ENCODE results near the gene ARCN1.

The ARCN1 gene

GRCh38 chr11:118622376-118623268, 50.4 kb downstream of the ARCN1 start:
- no peak overlapping the region for H4K8ac ChIP-seq (ENCODE audit: low read depth, low read length)
- peak overlapping the region; percentile 91 for H3K9ac ChIP-seq (ENCODE audit: low read depth, low read length, poor library complexity)
- H3K14ac ChIP-seq (ENCODE audit: low read length), result no peak overlapping the region
- H2AK5ac ChIP-seq (ENCODE audit: low read depth, low read length), result peak overlapping the region; percentile 64
- H3K4me3 ChIP-seq (ENCODE audit: low read length in 2 of 2), result peak overlapping the region; percentile 80 to 81
- H3K27me3 ChIP-seq (ENCODE audit: control insufficient read depth in 3 of 3, insufficient read depth in 3 of 3, low read depth in 1 of 3, low read length in 3 of 3), result no peaks in the 10 kb centered on the region
- no peak overlapping the region for H4K91ac ChIP-seq (ENCODE audit: low read depth, low read length, poor library complexity)
- H3K27ac ChIP-seq (replicated peaks; ENCODE audit: low read length), result peak overlapping the region; percentile 83
- no peak overlapping the region for H2AFZ ChIP-seq (ENCODE audit: low read length)
- no peaks in the 10 kb centered on the region for H3K9me3 ChIP-seq (replicated peaks in 1 of 2; ENCODE audit: control insufficient read depth in 2 of 2, insufficient read depth in 1 of 2, low read depth in 1 of 2, low read length in 2 of 2)
- no peak overlapping the region for H2BK120ac ChIP-seq (ENCODE audit: low read depth, low read length)
- peak overlapping the region; percentile 60 for H2BK5ac ChIP-seq (ENCODE audit: low read length)
- H3K79me1 ChIP-seq (ENCODE audit: low read depth, low read length), result peaks cover 9% of the 10 kb centered on the region
- H3K4ac ChIP-seq (ENCODE audit: low read length), result no peak overlapping the region
- H2BK15ac ChIP-seq (ENCODE audit: low read length), result no peak overlapping the region
- no CpG with 5 or more reads among the region's 9 CpGs for WGBS, 2 donors (ENCODE audit: extremely low coverage in 2 of 2, insufficient read length in 2 of 2, insufficient replicate concordance in 1 of 2)
- peaks cover 44 to 45% of the 10 kb centered on the region in 2 donors for H3K4me1 ChIP-seq (ENCODE audit: control insufficient read depth in 2 of 2, insufficient read depth in 1 of 2, low read depth in 1 of 2, low read length in 2 of 2)
- no peak overlapping the region for H3K23ac ChIP-seq (ENCODE audit: low read depth, low read length, poor library complexity)
- H3K4me2 ChIP-seq (ENCODE audit: insufficient read depth, low read length, poor library complexity, severe bottlenecking), result peak overlapping the region; percentile 68
- H2BK12ac ChIP-seq (ENCODE audit: low read length), result no peak overlapping the region
- peak overlapping the region; percentile 91 for H3K18ac ChIP-seq (ENCODE audit: low read length)
- DNase-seq (ENCODE audit: low spot score), result no peak
- H3K36me3 ChIP-seq (replicated peaks in 1 of 2; ENCODE audit: control insufficient read depth in 2 of 2, insufficient read depth in 2 of 2, low read length in 2 of 2), result peaks cover 23 to 44% of the 10 kb centered on the region in 2 donors

GRCh38 chr11:118623269-118623655, 51.1 kb downstream of the ARCN1 start:
- no peak overlapping the region for H4K91ac ChIP-seq (ENCODE audit: low read depth, low read length, poor library complexity)
- no peak overlapping the region for H2BK12ac ChIP-seq (ENCODE audit: low read length)
- H3K27me3 ChIP-seq (ENCODE audit: control insufficient read depth in 3 of 3, insufficient read depth in 3 of 3, low read depth in 1 of 3, low read length in 3 of 3), result no peaks in the 10 kb centered on the region
- peak overlapping the region; percentile 12 for H3K4me2 ChIP-seq (ENCODE audit: insufficient read depth, low read length, poor library complexity, severe bottlenecking)
- H3K14ac ChIP-seq (ENCODE audit: low read length), result no peak overlapping the region
- no peak overlapping the region for H3K4ac ChIP-seq (ENCODE audit: low read length)
- H3K23ac ChIP-seq (ENCODE audit: low read depth, low read length, poor library complexity), result no peak overlapping the region
- H2BK5ac ChIP-seq (ENCODE audit: low read length), result no peak overlapping the region
- H3K79me1 ChIP-seq (ENCODE audit: low read depth, low read length), result peaks cover 9% of the 10 kb centered on the region
- peak overlapping the region; percentile 23 for H2BK15ac ChIP-seq (ENCODE audit: low read length)
- no peak overlapping the region for H4K8ac ChIP-seq (ENCODE audit: low read depth, low read length)
- H3K9ac ChIP-seq (ENCODE audit: low read depth, low read length, poor library complexity), result no peak overlapping the region
- H2BK120ac ChIP-seq (ENCODE audit: low read depth, low read length), result no peak overlapping the region
- H3K36me3 ChIP-seq (replicated peaks in 1 of 2; ENCODE audit: control insufficient read depth in 2 of 2, insufficient read depth in 2 of 2, low read length in 2 of 2), result peaks cover 29 to 50% of the 10 kb centered on the region in 2 donors
- no peak overlapping the region for H2AFZ ChIP-seq (ENCODE audit: low read length)
- H3K27ac ChIP-seq (replicated peaks; ENCODE audit: low read length), result no peak overlapping the region
- H3K9me3 ChIP-seq (replicated peaks in 1 of 2; ENCODE audit: control insufficient read depth in 2 of 2, insufficient read depth in 1 of 2, low read depth in 1 of 2, low read length in 2 of 2), result no peaks in the 10 kb centered on the region
- H3K4me1 ChIP-seq (ENCODE audit: control insufficient read depth in 2 of 2, insufficient read depth in 1 of 2, low read depth in 1 of 2, low read length in 2 of 2), result peaks cover 38 to 39% of the 10 kb centered on the region in 2 donors
- peak overlapping the region in 1 of 2 donors; percentile 80 for H3K4me3 ChIP-seq (ENCODE audit: low read length in 2 of 2)
- no peak for DNase-seq (ENCODE audit: low spot score)
- peak overlapping the region; percentile 1 for H2AK5ac ChIP-seq (ENCODE audit: low read depth, low read length)
- peak overlapping the region; percentile 60 for H3K18ac ChIP-seq (ENCODE audit: low read length)
- WGBS, 2 donors (ENCODE audit: extremely low coverage in 2 of 2, insufficient read length in 2 of 2, insufficient replicate concordance in 1 of 2), result no CpG with 5 or more reads among the region's 4 CpGs

GRCh38 chr11:118625036-118625690, 53.0 kb downstream of the ARCN1 start:
- Histone ChIP-seq H4K91ac (ENCODE audit: low read depth, low read length, poor library complexity) (no peak overlapping the region), H2AFZ (ENCODE audit: low read length) (no peak overlapping the region), H3K9ac (ENCODE audit: low read depth, low read length, poor library complexity) (no peak overlapping the region), H3K27me3 (ENCODE audit: control insufficient read depth in 3 of 3, insufficient read depth in 3 of 3, low read depth in 1 of 3, low read length in 3 of 3) (no peaks in the 10 kb centered on the region), H3K4me3 (ENCODE audit: low read length in 2 of 2) (no peak overlapping the region), H3K4me1 (ENCODE audit: control insufficient read depth in 2 of 2, insufficient read depth in 1 of 2, low read depth in 1 of 2, low read length in 2 of 2) (peaks cover 22 to 25% of the 10 kb centered on the region in 2 donors), H3K27ac (replicated peaks; ENCODE audit: low read length) (no peak overlapping the region), H2BK15ac (ENCODE audit: low read length) (no peak overlapping the region), H3K18ac (ENCODE audit: low read length) (no peak overlapping the region), H3K4ac (ENCODE audit: low read length) (no peak overlapping the region), H2AK5ac (ENCODE audit: low read depth, low read length) (no peak overlapping the region), H3K14ac (ENCODE audit: low read length) (no peak overlapping the region), H3K79me1 (ENCODE audit: low read depth, low read length) (peaks cover 15% of the 10 kb centered on the region), H3K23ac (ENCODE audit: low read depth, low read length, poor library complexity) (no peak overlapping the region), H2BK120ac (ENCODE audit: low read depth, low read length) (no peak overlapping the region), H3K4me2 (ENCODE audit: insufficient read depth, low read length, poor library complexity, severe bottlenecking) (no peak overlapping the region), H2BK12ac (ENCODE audit: low read length) (no peak overlapping the region), H3K9me3 (replicated peaks in 1 of 2; ENCODE audit: control insufficient read depth in 2 of 2, insufficient read depth in 1 of 2, low read depth in 1 of 2, low read length in 2 of 2) (no peaks in the 10 kb centered on the region), H2BK5ac (ENCODE audit: low read length) (peak overlapping the region; percentile 45), H4K8ac (ENCODE audit: low read depth, low read length) (no peak overlapping the region), H3K36me3 (replicated peaks in 1 of 2; ENCODE audit: control insufficient read depth in 2 of 2, insufficient read depth in 2 of 2, low read length in 2 of 2) (peaks cover 44 to 69% of the 10 kb centered on the region in 2 donors)
- WGBS, 2 donors (ENCODE audit: extremely low coverage in 2 of 2, insufficient read length in 2 of 2, insufficient replicate concordance in 1 of 2), result no CpG with 5 or more reads among the region's 6 CpGs
- DNase-seq (ENCODE audit: low spot score), result no peak

GRCh38 chr11:118625976-118626375, 53.8 kb downstream of the ARCN1 start:
- Histone ChIP-seq H2BK12ac (ENCODE audit: low read length) (no peak overlapping the region), H3K18ac (ENCODE audit: low read length) (no peak overlapping the region), H4K91ac (ENCODE audit: low read depth, low read length, poor library complexity) (no peak overlapping the region), H3K4me3 (ENCODE audit: low read length in 2 of 2) (no peak overlapping the region), H2BK5ac (ENCODE audit: low read length) (no peak overlapping the region), H3K4me1 (ENCODE audit: control insufficient read depth in 2 of 2, insufficient read depth in 1 of 2, low read depth in 1 of 2, low read length in 2 of 2) (peaks cover 14 to 19% of the 10 kb centered on the region in 2 donors), H3K9ac (ENCODE audit: low read depth, low read length, poor library complexity) (no peak overlapping the region), H4K8ac (ENCODE audit: low read depth, low read length) (no peak overlapping the region), H3K27me3 (ENCODE audit: control insufficient read depth in 3 of 3, insufficient read depth in 3 of 3, low read depth in 1 of 3, low read length in 3 of 3) (no peaks in the 10 kb centered on the region), H3K23ac (ENCODE audit: low read depth, low read length, poor library complexity) (no peak overlapping the region), H2AFZ (ENCODE audit: low read length) (no peak overlapping the region), H3K14ac (ENCODE audit: low read length) (no peak overlapping the region), H3K27ac (replicated peaks; ENCODE audit: low read length) (no peak overlapping the region), H2AK5ac (ENCODE audit: low read depth, low read length) (no peak overlapping the region), H3K9me3 (replicated peaks in 1 of 2; ENCODE audit: control insufficient read depth in 2 of 2, insufficient read depth in 1 of 2, low read depth in 1 of 2, low read length in 2 of 2) (no peaks in the 10 kb centered on the region), H3K4ac (ENCODE audit: low read length) (no peak overlapping the region), H3K36me3 (replicated peaks in 1 of 2; ENCODE audit: control insufficient read depth in 2 of 2, insufficient read depth in 2 of 2, low read length in 2 of 2) (peaks cover 51 to 77% of the 10 kb centered on the region in 2 donors), H3K4me2 (ENCODE audit: insufficient read depth, low read length, poor library complexity, severe bottlenecking) (no peak overlapping the region), H2BK120ac (ENCODE audit: low read depth, low read length) (no peak overlapping the region), H3K79me1 (ENCODE audit: low read depth, low read length) (peaks cover 16% of the 10 kb centered on the region), H2BK15ac (ENCODE audit: low read length) (no peak overlapping the region)
- WGBS, 2 donors (ENCODE audit: extremely low coverage in 2 of 2, insufficient read length in 2 of 2, insufficient replicate concordance in 1 of 2), result no CpG with 5 or more reads among the region's 2 CpGs
- DNase-seq (ENCODE audit: low spot score), result no peak

Measured in neuronal stem cell (in vitro differentiated cells).